ENCODE results near the gene PPP2R3A.

DNA sequence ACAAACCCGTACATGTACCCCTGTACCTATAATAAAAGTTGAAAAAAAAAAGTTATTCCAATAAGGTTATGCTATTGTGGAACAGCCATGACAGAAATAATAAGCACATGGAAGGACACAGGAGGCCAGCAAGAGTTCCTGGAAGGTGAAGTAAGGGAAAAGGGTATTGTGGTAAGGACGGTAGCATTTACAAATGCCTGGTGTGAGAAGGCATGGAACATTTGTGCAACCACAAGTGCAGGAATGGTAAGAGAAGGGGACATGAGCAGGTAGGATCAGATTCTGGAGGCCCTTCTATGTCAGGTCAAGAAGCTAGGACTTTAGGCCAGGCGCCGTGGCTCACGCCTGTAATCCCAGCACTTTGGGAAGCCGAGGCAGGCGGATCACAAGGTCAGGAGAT is 82.5 kb downstream of the PPP2R3A start:
- no peak for TF ChIP-seq POLR2AphosphoS5 (IDR thresholded peaks at IDR 0.05)
- TF ChIP-seq, protein P1, sequence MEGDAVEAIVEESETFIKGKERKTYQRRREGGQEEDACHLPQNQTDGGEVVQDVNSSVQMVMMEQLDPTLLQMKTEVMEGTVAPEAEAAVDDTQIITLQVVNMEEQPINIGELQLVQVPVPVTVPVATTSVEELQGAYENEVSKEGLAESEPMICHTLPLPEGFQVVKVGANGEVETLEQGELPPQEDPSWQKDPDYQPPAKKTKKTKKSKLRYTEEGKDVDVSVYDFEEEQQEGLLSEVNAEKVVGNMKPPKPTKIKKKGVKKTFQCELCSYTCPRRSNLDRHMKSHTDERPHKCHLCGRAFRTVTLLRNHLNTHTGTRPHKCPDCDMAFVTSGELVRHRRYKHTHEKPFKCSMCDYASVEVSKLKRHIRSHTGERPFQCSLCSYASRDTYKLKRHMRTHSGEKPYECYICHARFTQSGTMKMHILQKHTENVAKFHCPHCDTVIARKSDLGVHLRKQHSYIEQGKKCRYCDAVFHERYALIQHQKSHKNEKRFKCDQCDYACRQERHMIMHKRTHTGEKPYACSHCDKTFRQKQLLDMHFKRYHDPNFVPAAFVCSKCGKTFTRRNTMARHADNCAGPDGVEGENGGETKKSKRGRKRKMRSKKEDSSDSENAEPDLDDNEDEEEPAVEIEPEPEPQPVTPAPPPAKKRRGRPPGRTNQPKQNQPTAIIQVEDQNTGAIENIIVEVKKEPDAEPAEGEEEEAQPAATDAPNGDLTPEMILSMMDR (IDR thresholded peaks at IDR 0.05), result no peak
